Muscle of back (tissue), 11 donors: ENCODE data around the gene TNS1. TPM values are rescaled to one million over a fixed set of nuclear protein-coding genes. Genes with fewer than 3 reads are reported as not detected.
"Not testable (repeated sequence)": the region's sequence is repeated elsewhere in the genome, so short reads cannot be mapped to it uniquely, and the experiment has no call there.

ENCODE experiments used
- DNase-seq, 3 donors: peaks; one replicate each; pipeline versions ENCODE4 v3.0.0 to v3.0.0-alpha.2; 2013
- polyA plus RNA-seq, 10 donors: library from polyadenylated mRNA; unstranded; fragments of 120-200 nt; gene quantifications; one replicate each; pipeline ENCODE4 v1.2.1, GENCODE V29; 2013; ENCODE audit not compliant: insufficient read length in 10 of 10

The TNS1 gene
- polyA plus RNA-seq, 10 donors, result 106 to 124 (median 117) TPM

DNA sequence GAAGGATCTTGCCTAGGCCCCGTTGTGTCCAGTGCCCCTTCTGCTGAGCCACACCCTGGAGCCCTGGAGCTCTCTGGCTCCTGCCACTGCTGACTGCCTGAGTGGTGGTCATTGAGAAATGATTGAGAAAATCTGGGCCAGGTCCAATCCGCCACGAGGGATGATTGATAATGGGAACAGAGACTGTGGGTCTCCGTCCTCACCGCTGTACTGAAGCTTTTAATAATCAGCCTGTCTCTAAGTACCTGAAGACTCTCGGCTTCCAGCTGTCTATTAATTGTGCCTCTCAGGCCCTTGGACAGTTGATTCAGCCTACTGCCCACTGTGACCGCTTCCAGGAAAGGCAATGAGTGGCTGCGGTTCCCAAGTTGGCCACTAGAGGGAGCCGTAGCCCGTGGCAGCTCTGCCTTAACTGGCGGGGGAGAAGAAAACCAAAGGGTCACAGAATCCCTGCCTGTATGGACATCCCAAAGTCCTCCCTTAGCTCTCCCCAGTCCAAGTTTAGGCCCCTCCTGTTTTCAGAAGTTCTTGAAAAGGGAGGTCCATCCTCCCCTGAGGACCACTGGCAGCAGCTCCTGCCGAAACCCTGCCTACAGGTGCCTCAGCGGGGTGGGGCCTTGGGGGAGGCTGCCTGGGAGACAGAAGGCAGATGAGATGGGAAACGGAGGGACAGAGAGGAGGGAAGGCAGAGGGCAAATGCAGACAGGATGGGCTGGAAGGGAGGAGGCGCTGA is 213.6 kb downstream of the TNS1 start:
- peak; percentile 68 to 90 (median 82) for DNase-seq

DNA sequence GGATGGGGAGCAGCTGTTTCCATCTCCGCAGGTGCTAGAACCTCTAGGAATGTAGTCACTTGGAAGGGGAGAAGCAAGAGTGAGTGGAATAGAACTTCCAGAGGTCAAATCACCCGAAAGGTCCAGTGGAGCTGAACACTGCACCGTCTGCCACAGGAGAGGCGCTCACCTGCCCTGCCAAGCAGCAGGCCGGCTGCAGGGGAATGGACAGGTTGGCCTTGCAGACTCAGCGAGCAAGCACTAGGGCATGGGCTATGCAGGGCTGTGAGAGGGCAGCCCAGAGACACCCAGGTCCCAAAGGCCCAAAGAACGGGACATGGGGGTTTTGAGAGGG is 214.2 kb downstream of the TNS1 start:
- no peak for DNase-seq

- DNase-seq, result no peak
Measured at GRCh38 chr2:217787160-217787877, 215.5 kb downstream of the TNS1 start.

GRCh38 chr2:217786560-217786959 is 216.2 kb downstream of the TNS1 start:
- DNase-seq, result not testable (repeated sequence)

GRCh38 chr2:217785544-217786045 is 217.2 kb downstream of the TNS1 start:
- peak; percentile 47 to 87 (median 84) for DNase-seq

GRCh38 chr2:217784996-217785543 is 217.7 kb downstream of the TNS1 start:
- DNase-seq, result no peak

GRCh38 chr2:217783243-217783642 is 219.6 kb downstream of the TNS1 start:
- DNase-seq, result no peak

- no peak for DNase-seq
Measured at GRCh38 chr2:217777906-217778305, 224.9 kb downstream of the TNS1 start.

DNA sequence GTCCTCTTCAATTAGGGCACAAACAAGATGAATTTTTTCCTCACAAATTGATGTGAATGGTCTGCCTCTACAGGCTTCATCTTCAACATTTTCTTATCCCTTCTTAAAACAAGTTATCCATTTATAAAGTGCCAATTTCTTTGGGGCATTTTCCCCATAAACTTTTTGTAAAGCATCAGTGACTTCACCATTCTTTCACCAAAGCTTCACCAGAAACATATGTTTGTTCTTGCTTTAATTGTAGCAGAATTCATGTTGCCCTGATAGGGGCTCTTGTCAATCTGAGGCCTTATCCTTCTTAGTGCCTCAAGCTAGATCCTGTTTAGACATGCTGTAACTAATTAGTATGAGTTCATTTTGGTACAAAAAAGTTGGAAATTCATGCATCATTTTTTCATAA is 226.2 kb downstream of the TNS1 start:
- no peak for DNase-seq

DNA sequence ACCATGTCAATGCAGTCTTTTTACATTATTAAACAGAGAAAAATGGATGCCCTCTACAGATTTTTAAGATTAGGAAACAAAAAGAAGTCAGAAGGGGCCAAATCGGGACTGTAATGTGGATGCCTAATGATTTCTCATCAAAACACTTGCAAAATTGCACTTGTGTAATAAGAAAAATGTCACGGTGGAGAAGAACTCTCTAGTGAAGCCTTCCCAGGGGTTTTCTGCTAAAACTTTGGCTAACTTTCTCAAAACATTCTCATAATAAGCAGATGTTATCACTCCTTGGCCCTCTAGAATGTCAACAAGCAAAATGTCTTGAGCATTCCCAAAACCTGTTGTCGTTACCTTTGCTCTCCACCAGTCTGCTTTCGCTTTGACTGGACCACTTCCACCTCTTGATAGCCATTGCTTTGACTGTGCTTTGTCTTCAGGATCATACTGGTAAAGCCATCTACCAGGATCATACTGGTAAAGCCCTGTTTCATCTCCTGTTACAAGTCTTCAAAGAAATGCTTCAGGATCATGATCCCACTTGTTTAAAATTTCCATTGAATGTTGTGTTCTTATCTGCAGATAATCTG is 226.8 kb downstream of the TNS1 start:
- no peak for DNase-seq

- no peak for DNase-seq
Measured at GRCh38 chr2:217774232-217774631, 228.6 kb downstream of the TNS1 start.

- DNase-seq, result no peak
Measured at GRCh38 chr2:217773539-217773938, 229.3 kb downstream of the TNS1 start.

DNA sequence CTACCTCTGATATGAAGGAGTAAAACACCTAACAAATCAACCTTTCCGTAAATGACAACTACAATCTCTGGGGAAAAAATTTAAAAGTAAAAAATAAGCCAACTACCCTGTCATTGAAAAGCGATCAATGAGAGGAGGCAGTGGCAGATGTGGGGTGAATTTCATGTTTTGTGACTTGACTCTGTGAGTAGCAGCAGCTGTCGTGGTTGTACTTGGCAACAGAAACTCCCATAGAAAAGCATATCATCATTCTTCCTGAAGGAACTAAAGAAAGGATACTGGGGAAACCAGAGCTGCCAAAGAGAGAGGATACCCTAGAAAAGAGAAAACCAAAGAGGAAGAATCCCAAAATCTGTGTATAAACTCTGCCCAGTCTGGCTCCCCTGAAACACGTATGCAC is 236.4 kb downstream of the TNS1 start:
- DNase-seq, result no peak

GRCh38 chr2:217761645-217762277 is 241.0 kb downstream of the TNS1 start:
- no peak for DNase-seq

GRCh38 chr2:217759991-217760390 is 242.8 kb downstream of the TNS1 start:
- no peak for DNase-seq

DNA sequence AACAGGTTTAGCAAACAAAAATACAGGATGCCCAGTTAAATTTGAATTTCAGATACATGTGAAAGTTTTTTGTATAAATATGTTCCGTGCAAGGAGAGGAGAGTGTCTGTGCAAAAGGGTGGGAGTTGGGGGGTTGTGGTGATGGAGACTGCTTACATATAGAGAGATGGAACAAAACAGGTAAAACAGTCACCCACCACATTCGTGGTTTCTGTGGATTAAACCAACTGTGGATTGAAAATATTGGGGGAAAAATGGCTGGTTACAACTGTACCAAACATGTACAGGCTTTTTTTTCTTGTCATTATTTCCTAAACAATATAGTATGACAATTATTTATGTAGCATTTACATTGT is 245.7 kb downstream of the TNS1 start:
- no peak for DNase-seq

- DNase-seq, result peak; percentile 62 to 92 (median 86)
Measured at GRCh38 chr2:217756375-217757107, 246.3 kb downstream of the TNS1 start.

DNA sequence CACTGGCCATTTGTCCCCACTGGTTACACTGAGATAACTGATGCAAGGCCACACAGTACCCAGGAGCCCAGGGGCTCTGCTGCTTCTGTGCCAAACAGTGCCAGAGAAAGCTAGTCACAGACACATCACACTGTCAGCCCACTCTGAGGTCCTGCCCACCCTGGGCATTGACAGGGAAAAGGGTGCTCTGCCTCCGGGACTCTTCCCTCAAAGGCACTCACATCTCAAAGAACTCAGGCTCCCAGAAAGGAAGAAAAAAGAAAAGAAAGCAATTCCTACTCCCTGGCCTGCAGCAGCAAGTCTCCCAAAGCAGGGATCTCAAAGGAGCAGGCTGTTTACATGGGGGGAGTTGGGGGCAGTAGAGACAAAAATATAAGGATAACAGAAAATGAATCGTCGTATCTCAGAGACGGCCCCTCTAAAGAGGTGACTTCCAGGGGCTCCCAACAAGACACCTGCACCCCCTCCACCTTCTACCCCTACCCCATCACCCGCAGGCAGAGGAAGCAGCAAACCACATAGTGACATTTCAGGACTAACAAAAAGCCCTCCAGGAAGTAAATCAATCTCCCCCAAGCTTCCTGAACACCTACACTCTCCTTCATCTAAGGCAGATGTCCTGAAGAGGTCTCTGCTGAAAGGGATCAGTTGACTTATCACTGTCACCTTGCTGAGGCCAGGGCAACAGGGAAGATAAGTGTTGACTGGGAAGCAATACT is 247.6 kb downstream of the TNS1 start:
- no peak for DNase-seq

- DNase-seq, result peak in 1 of 3 donors; percentile 56
Measured at GRCh38 chr2:217753460-217754200, 249.2 kb downstream of the TNS1 start.
